IPS-NIHi11 (cell line): ENCODE data around the gene KCTD5.

Experiments
- DNase-seq: peaks from one replicate; pipeline ENCODE4 v3.0.0; 2012; ENCODE audit warnings: mixed read lengths, low spot score

The KCTD5 gene

DNA sequence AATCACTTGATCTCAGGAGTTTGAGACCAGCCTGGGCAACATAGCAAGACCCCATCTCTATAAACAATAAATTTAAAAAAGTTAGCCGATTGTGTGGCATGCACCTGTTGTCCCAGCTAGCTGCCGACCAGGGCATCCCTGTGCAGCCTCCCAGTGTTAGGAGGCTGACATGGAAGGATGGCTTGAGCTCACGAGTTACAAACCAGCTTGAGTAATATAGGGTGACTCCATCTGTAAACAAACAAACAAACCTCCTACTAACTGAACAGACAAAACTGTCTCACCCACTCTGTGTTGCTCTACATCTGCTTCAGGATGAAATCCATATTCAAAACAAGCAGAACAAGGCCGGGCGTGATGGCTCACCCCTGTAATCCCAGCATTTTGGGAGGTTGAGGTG lies 44.6 kb downstream of the KCTD5 start:
- DNase-seq = no peak

DNA sequence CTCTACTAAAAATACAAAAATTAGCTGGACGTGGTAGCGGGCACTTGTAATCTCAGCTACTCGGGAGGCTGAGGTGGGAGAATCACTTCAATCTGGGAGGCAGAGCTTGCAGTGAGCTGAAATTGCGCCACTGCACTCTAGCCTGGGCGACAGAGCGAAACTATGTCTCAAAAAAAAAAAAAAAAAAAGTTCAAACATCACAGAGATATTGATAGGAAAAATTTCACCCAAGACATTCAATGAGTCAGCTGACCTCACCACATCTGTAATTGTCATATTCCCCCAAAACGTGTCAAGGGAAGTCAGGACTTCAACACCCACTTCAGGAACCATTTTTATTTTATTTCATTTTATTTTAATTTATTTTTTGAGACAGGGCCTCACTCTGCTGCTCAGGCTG lies 45.7 kb downstream of the KCTD5 start:
- no peak for DNase-seq

- DNase-seq = no peak
These were observed 52.7 kb downstream of the KCTD5 start for GRCh38 chr16:2734844-2735515.

DNA sequence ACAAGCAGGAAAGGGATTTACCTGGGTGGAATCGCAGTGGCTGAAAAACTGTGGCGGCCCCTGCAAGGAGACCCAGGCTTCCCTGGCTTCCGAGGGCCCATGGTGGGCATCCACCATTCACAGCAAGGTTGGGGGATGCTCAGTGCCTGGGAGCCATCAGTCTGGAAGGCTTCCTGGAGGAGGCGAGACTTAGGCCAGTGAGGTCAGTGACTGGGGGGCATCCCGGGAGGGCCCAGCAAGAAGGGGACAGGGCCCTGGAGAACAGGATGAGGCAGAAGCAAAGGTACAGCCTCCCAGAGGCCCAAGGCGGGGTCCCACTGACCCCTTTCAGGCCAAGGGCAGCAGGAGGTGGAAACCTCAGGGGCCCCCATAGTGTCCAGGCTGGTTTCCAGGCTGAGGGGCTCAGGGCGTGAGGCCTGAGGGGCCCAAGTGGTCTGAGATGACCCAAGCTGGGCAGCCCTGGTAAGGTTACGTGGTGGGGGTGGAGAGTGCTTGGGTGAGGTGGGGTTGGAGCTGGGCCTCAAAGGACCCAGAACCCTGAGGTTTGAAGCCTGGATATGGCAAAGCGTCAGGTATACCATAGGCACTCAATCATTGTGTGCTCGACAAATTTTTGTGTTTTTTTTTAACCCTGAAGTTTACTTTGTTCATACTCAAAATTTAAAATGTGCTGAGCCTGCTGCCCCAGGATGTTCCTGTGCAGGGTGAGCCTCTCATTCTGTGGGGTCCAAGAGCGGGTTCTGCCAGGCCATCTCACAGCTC lies 54.3 kb downstream of the KCTD5 start:
- no peak for DNase-seq

GRCh38 chr16:2737238-2737605 lies 54.9 kb downstream of the KCTD5 start:
- DNase-seq = peak; percentile 58

DNA sequence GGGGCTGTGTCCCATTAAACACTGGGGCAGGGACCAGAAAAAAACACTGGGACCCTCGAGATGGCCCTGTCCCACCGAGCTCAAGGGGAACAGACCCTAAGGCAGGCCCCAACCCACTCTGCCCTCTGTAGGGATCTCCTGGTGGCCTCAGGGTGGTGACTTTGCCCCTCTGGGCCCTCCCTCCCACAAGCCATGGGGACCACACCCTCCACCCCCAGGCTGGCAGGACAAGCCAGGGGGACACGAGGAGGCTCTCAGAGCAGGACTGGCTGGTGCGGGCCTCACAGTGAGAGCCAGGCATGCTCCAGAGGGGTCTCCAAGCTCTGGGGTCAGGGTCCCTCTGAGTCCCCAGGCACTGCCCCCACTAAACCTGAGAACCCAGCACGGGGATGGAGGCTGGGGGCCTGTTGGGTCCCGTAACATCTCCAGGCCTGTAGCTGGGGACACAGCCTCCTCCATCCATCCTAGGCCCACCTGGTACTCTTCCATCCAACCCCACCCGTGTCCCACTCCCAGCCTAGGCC lies 55.6 kb downstream of the KCTD5 start:
- DNase-seq = no peak

DNA sequence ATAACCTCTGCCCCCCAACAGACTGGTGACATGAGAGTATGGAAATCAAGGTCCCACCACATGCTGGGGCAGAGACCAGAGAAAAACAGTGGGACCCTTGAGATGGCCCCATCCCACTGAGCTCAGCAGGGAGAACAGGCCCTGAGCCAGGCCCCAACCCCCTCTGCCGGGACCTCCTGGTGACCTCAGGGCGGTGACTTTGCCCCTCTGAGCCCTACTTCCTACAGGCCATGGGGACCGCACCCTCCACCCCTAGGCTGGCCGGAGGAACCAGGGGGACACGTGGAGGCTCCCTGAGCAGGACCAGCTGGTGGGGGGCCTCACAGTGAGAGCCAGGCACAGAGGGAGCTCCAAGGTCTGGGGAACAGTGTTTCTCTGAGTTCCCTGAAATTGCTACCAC lies 56.3 kb downstream of the KCTD5 start:
- no peak for DNase-seq

- DNase-seq = no peak
These were observed 57.5 kb downstream of the KCTD5 start for GRCh38 chr16:2739625-2740430.

GRCh38 chr16:2740476-2740875 lies 58.2 kb downstream of the KCTD5 start:
- no peak for DNase-seq

DNA sequence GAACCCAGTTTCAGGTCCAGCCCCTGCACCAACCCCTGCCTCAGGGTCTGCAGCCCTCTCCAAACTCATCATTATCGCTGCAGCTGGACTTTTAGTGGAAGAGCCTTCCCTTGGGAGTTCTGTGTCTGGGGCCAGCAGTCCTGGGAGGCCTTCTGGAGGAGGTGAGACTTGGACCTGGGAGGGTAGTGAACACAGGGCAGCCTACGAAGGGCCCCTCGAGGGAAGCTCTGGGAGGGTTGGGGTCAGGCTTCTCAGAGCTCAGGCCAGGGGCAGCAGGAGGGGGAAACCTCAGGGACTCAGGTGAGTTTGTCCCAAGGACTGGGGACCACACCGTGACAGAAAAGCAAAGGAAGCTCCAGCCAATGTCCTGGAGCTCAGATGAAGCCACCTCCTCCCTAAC lies 58.8 kb downstream of the KCTD5 start:
- no peak for DNase-seq

- no peak for DNase-seq
These were observed 60.1 kb downstream of the KCTD5 start for GRCh38 chr16:2742323-2743006.

DNA sequence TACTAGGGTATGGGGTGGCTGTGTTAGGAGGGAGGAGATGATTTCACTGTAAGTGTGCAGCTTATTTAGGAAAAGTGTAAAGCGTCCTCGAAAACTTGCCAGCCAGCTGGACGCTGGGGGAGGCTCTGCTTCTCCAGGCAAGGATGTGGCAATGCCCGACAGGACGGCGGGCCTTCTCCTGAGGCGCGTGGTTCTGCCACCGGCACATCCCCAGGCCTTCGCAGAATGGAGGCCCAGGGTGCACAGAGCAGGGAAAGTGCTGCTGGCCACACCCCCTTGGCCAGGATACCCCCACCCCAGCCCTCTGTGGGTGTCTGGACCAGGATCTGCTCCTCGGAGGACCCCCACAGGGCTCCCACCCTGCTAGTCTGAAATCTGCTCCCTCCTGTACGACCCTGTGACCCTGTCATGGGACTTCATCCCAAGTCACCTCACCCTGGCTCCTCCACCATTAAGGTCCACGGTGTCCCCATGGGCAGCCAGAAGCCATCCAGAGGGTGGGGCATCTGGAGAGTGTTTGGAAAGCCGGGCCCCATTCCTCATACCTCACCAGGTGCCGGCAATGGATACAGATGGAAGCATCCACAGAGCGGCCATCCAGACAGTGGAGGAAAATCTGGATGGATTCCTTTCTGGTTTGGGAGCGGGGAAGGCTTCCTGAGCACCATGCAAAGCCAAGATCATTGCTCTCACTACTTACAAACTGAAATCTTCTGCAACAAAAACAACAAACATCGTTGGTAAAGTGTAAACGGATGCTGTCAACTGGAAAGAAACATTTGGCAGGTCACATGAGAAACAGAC lies 60.9 kb downstream of the KCTD5 start:
- DNase-seq = no peak

DNA sequence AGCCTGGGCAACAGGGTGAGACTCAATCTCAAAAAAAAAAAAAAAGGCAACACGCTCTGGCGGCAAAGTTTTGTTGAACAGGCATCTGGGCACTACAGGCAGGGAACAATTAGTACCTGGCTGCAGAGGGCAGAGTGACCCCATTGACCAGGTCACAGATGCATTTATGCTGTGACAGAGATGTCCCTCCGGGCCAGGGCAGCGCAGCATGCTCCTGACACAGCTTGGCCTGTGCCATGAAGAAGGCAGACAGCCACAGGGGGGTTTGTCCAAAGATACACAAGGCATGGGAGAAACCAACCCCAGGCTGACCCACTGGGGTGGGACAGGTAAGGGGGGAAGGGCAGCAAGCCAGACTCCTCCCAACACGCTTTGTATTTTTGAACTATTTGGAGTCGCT lies 62.4 kb downstream of the KCTD5 start:
- DNase-seq = no peak

- no peak for DNase-seq
These were observed 63.0 kb downstream of the KCTD5 start for GRCh38 chr16:2745116-2745890.

- no peak for DNase-seq
These were observed 63.6 kb downstream of the KCTD5 start for GRCh38 chr16:2745961-2746360.

DNA sequence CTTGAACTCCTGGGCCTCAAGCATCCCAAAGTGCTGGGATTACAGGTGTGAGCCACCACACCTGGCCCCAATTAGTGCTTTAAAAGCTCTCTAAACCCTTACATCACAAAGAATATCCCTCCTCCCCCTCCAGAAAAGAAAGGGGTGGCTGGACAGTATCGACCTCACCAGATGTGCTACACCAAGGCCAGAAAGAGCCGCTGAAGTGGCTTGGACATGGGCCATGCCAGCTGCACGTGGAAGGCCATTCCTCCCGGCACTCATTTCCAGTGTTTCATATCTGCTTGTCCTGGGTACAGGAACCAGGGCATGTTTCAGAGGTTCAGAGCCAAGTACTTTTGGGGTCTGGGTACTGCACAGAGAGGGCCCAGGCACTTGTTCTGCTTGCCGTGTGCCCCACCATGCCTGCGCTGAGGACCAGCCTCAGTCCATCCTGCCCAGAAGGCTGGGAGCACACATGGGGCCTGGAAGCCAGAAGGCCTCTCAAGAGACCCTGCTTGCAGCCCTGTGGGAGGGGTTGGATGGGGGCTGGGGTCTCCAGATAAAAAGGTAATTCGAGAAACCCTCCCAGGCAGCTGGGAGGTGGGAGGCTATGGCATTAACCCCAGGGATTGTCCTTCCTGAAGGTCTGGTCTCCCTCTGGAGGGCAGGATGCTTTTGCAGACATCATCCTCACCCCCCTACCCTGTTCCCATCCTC lies 66.6 kb downstream of the KCTD5 start:
- no peak for DNase-seq

DNA sequence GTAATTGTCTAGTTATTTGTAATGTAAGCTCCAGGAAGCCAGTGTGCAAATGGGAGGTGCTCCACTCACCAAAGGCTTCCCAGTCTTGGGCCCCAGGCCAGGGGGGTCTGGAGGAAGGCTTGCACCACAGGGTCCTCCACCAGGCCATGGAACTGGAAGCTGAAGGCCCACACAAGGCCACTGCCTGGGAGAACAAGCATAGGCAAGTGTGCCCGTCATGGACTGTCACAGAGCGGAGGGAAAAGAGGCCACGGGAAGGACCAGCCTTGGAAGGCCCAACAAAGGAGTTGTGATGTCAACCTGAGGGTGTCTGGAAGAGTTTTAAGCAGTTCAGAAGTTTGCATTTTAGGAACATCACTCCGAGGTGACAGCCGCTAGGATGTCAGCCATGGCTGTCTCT lies 67.2 kb downstream of the KCTD5 start:
- DNase-seq = no peak

- no peak for DNase-seq
These were observed 67.6 kb downstream of the KCTD5 start for GRCh38 chr16:2749936-2750335.

- DNase-seq = peak; percentile 88
These were observed 69.3 kb downstream of the KCTD5 start for GRCh38 chr16:2751577-2752034.
